Esophagus muscularis mucosa (tissue), 4 donors: ENCODE data around the gene TSEN54.

Experiments used
- EP300 ChIP-seq: sonication (generic); formaldehyde crosslinking; IDR thresholded peaks from one replicate; pipeline ENCODE4 v1.6.1; 2017; ENCODE audit warnings: antibody characterized with exemption
- POLR2A ChIP-seq: fragments of 450-650 bp; IDR thresholded peaks from one replicate; pipeline ENCODE4 v1.6.1; 2017; ENCODE audit warnings: antibody characterized with exemption, moderate library complexity, mild to moderate bottlenecking, low read depth
- POLR2AphosphoS5 ChIP-seq, 2 donors: sonication (generic); formaldehyde crosslinking; IDR thresholded peaks; one replicate each; pipeline ENCODE4 v1.6.1; 2017; ENCODE audit warnings: antibody characterized with exemption in 2 of 2
- TF ChIP-seq, protein P1 (sequence below), 3 experiments: fragments of 200-600 bp in 2 of 3; fragments of 450-650 bp in 1 of 3; sonication (generic) in 2 of 3; IDR thresholded peaks; one replicate each; pipeline ENCODE4 v1.5.1; 2017 to 2019; ENCODE audit warnings: antibody characterized with exemption in 3 of 3, mild to moderate bottlenecking in 2 of 3, moderate library complexity in 1 of 3

DNA sequence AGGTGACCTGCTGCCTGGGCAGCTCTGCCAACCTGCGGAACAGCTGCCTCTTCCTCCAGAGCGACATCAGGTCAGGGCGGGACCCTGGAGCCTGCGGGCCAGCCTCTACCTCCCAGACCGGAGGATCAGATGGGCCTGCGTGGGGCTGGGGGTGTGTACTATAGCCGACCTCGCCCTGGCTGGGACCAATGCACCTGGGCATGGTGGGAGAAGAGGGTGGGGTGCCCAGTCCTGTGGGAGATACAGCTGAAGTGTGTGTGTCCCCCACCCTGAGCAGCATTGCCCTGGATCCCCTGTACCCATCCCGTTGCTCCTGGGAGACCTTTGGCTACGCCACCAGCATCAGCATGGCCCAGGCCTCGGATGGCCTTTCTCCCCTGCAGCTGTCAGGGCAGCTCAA is 20.3 kb upstream of the TSEN54 start:
- no peak for TF ChIP-seq POLR2A
- TF ChIP-seq, protein P1, sequence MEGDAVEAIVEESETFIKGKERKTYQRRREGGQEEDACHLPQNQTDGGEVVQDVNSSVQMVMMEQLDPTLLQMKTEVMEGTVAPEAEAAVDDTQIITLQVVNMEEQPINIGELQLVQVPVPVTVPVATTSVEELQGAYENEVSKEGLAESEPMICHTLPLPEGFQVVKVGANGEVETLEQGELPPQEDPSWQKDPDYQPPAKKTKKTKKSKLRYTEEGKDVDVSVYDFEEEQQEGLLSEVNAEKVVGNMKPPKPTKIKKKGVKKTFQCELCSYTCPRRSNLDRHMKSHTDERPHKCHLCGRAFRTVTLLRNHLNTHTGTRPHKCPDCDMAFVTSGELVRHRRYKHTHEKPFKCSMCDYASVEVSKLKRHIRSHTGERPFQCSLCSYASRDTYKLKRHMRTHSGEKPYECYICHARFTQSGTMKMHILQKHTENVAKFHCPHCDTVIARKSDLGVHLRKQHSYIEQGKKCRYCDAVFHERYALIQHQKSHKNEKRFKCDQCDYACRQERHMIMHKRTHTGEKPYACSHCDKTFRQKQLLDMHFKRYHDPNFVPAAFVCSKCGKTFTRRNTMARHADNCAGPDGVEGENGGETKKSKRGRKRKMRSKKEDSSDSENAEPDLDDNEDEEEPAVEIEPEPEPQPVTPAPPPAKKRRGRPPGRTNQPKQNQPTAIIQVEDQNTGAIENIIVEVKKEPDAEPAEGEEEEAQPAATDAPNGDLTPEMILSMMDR (IDR thresholded peaks at IDR 0.05): no peak
- no peak for TF ChIP-seq EP300
- no peak for TF ChIP-seq POLR2AphosphoS5 (IDR thresholded peaks at IDR 0.05)
